Measurements from ENCODE around the gene DOLPP1. TPM values are rescaled to one million over a fixed set of nuclear protein-coding genes. Genes with fewer than 3 reads are reported as not detected.

The DOLPP1 gene
- total and polyA plus RNA-seq, 4 donors: 7.0 to 17.6 (median 10.0) TPM

- no peaks in the 10 kb centered on the region for H3K9me3 ChIP-seq (ENCODE audit: control insufficient read depth in 4 of 4, insufficient read depth in 3 of 4, low read length in 3 of 4)
- DNase-seq: no peak
- TF ChIP-seq CTCF (IDR thresholded peaks at IDR 0.05; ENCODE audit: control extremely low read depth, extremely low read depth): no peak
- ATAC-seq (ENCODE audit: insufficient read depth, low FRiP score): no peak
- H3K27ac ChIP-seq (ENCODE audit: low read depth in 1 of 2, low read length in 1 of 2): peak overlapping the region in 1 of 2 donors; percentile 52
- H3K27me3 ChIP-seq (ENCODE audit: control insufficient read depth in 3 of 3, insufficient read depth in 3 of 3, low read length in 2 of 3): no peaks in the 10 kb centered on the region
- 80 to 89% methylated on average over 6 of the region's 6 CpGs for WGBS, 2 donors
- H3K4me1 ChIP-seq (ENCODE audit: control insufficient read depth in 5 of 5, insufficient read depth in 5 of 5, low read length in 5 of 5): peaks cover 0 to 2% (median 0%) of the 10 kb centered on the region in 5 donors
- H3K9ac ChIP-seq (ENCODE audit: insufficient read depth in 1 of 2, low read length in 2 of 2): no peak overlapping the region
- H3K36me3 ChIP-seq (ENCODE audit: control insufficient read depth in 4 of 4, insufficient read depth in 4 of 4, low read length in 4 of 4): peaks cover 3 to 29% (median 12%) of the 10 kb centered on the region in 4 donors
- no peak overlapping the region for H3K4me3 ChIP-seq
These were observed 27.9 kb upstream of the DOLPP1 start for GRCh38 chr9:129053020-129053419.

- H3K9ac ChIP-seq (ENCODE audit: insufficient read depth in 1 of 2, low read length in 2 of 2): no peak overlapping the region
- H3K9me3 ChIP-seq (ENCODE audit: control insufficient read depth in 4 of 4, insufficient read depth in 3 of 4, low read length in 3 of 4): no peaks in the 10 kb centered on the region
These were observed 26.6 kb upstream of the DOLPP1 start for GRCh38 chr9:129054163-129054851.

GRCh38 chr9:129058965-129059795 is 21.7 kb upstream of the DOLPP1 start:
- H3K36me3 ChIP-seq (ENCODE audit: control insufficient read depth in 4 of 4, insufficient read depth in 4 of 4, low read length in 4 of 4): peaks cover 8 to 37% (median 9%) of the 10 kb centered on the region in 4 donors
- no peak for DNase-seq
- no peaks in the 10 kb centered on the region for H3K27me3 ChIP-seq (ENCODE audit: control insufficient read depth in 3 of 3, insufficient read depth in 3 of 3, low read length in 2 of 3)
- H3K27ac ChIP-seq (ENCODE audit: low read depth in 1 of 2, low read length in 1 of 2): no peak overlapping the region
- peaks cover 0 to 2% (median 0%) of the 10 kb centered on the region in 4 donors for H3K9me3 ChIP-seq (ENCODE audit: control insufficient read depth in 4 of 4, insufficient read depth in 3 of 4, low read length in 3 of 4)
- H3K9ac ChIP-seq (ENCODE audit: insufficient read depth in 1 of 2, low read length in 2 of 2): no peak overlapping the region
- no peaks in the 10 kb centered on the region for H3K4me1 ChIP-seq (ENCODE audit: control insufficient read depth in 5 of 5, insufficient read depth in 5 of 5, low read length in 5 of 5)
- no peak for TF ChIP-seq CTCF (IDR thresholded peaks at IDR 0.05; ENCODE audit: control extremely low read depth, extremely low read depth)
- ATAC-seq (ENCODE audit: insufficient read depth, low FRiP score): no peak
- 90 to 94% methylated on average over 21 of the region's 21 CpGs for WGBS, 2 donors
- H3K4me3 ChIP-seq: no peak overlapping the region

More at GRCh38 chr9:129054163-129054851, 26.6 kb upstream of the DOLPP1 start:
- no peaks in the 10 kb centered on the region for H3K27me3 ChIP-seq (ENCODE audit: control insufficient read depth in 3 of 3, insufficient read depth in 3 of 3, low read length in 2 of 3)
- ATAC-seq (ENCODE audit: insufficient read depth, low FRiP score) (no peak), DNase-seq (no peak)
- H3K4me1 ChIP-seq (ENCODE audit: control insufficient read depth in 5 of 5, insufficient read depth in 5 of 5, low read length in 5 of 5): peaks cover 0 to 2% (median 0%) of the 10 kb centered on the region in 5 donors
- peaks cover 1 to 20% (median 8%) of the 10 kb centered on the region in 4 donors for H3K36me3 ChIP-seq (ENCODE audit: control insufficient read depth in 4 of 4, insufficient read depth in 4 of 4, low read length in 4 of 4)
- H3K27ac ChIP-seq (ENCODE audit: low read depth in 1 of 2, low read length in 1 of 2): no peak overlapping the region
- no peak overlapping the region for H3K4me3 ChIP-seq
- 86 to 97% methylated on average over 5 of the region's 5 CpGs for WGBS, 2 donors
- TF ChIP-seq CTCF (IDR thresholded peaks at IDR 0.05; ENCODE audit: control extremely low read depth, extremely low read depth): no peak
